ENCODE results near the gene LMNA.

GRCh38 chr1:156160000-156160742, 45.7 kb downstream of the LMNA start:
- TF ChIP-seq CTCF (conservative IDR thresholded peaks at IDR 0.05; ENCODE audit: low read length) (no peak), EZH2phosphoT487 (IDR thresholded peaks at IDR 0.05; ENCODE audit: borderline replicate concordance, low read depth, low read length) (no peak)

Data from OCI-LY7 (cell line).